H54 (cell line): ENCODE data around the gene FAM53A.
A peak's percentile ranks its signal among the peaks of the same experiment; 100 is the strongest.
"Not testable (repeated sequence)": the region's sequence is repeated elsewhere in the genome, so short reads cannot be mapped to it uniquely, and the experiment has no call there.

Experiments used
- DNase-seq: peaks from one replicate; pipeline ENCODE4 v3.0.0; 2011; ENCODE audit warnings: low spot score, mixed read lengths; ENCODE audit not compliant: insufficient read length
- FAIRE-seq: peaks from 3 replicates; lab custom pipeline; 2011; peaks lifted over from hg19 to GRCh38; lab: Jason Lieb, UNC
- POLR2A ChIP-seq: IDR thresholded peaks from 2 replicates; pipeline ENCODE4 v1.6.1; 2011; ENCODE audit warnings: low read depth, mild to moderate bottlenecking, low read length

The FAM53A gene

GRCh38 chr4:1712216-1713002, 28.3 kb upstream of the FAM53A start, which contains the start of gene SLBP:
SLBP (minus strand) TSS chr4:1712319; CDS start chr4:1712188, 131 bp downstream.
- TF ChIP-seq POLR2A = peak; percentile 93
- no peak for FAIRE-seq
- peak; percentile 87 for DNase-seq

- no peak for TF ChIP-seq POLR2A
- DNase-seq (no peak), FAIRE-seq (no peak)
Observed at GRCh38 chr4:1711571-1712215, 27.6 kb upstream of the FAM53A start.

GRCh38 chr4:1711055-1711570, 27.0 kb upstream of the FAM53A start:
- FAIRE-seq (no peak), DNase-seq (no peak)
- no peak for TF ChIP-seq POLR2A

- TF ChIP-seq POLR2A = no peak
- FAIRE-seq (no peak), DNase-seq (no peak)
Observed at GRCh38 chr4:1708581-1708980, 24.5 kb upstream of the FAM53A start.

GRCh38 chr4:1706358-1706757, 22.2 kb upstream of the FAM53A start:
- no peak for TF ChIP-seq POLR2A
- DNase-seq = no peak
- FAIRE-seq = no peak

- no peak for DNase-seq
- no peak for FAIRE-seq
- no peak for TF ChIP-seq POLR2A
Observed at GRCh38 chr4:1705732-1706131, 21.6 kb upstream of the FAM53A start.

GRCh38 chr4:1703867-1704266, 19.8 kb upstream of the FAM53A start:
- DNase-seq (no peak), FAIRE-seq (no peak)
- no peak for TF ChIP-seq POLR2A

- DNase-seq, FAIRE-seq: not testable (repeated sequence)
Observed at GRCh38 chr4:1701671-1702070, 17.6 kb upstream of the FAM53A start.

- FAIRE-seq = no peak
- no peak for TF ChIP-seq POLR2A
- DNase-seq = no peak
Observed at GRCh38 chr4:1695913-1696312, 11.8 kb upstream of the FAM53A start.

GRCh38 chr4:1693131-1693896, 9.2 kb upstream of the FAM53A start:
- TF ChIP-seq POLR2A = no peak

GRCh38 chr4:1691737-1692373, 7.7 kb upstream of the FAM53A start:
- TF ChIP-seq POLR2A = no peak
- DNase-seq (no peak), FAIRE-seq (no peak)

More at GRCh38 chr4:1693131-1693896, 9.2 kb upstream of the FAM53A start:
- peak; percentile 36 for DNase-seq
- no peak for FAIRE-seq

GRCh38 chr4:1690698-1691097, 6.6 kb upstream of the FAM53A start:
- FAIRE-seq = no peak
- no peak for DNase-seq
- TF ChIP-seq POLR2A = no peak

GRCh38 chr4:1686440-1687036, 2.4 kb upstream of the FAM53A start:
- no peak for TF ChIP-seq POLR2A
- FAIRE-seq (no peak), DNase-seq (no peak)
